Hematopoietic multipotent progenitor cell treated with erythropoietin and hydrocortisone succinate and interleukin-3 and kit ligand, for 6 days (in vitro differentiated cells): ENCODE measurements around the gene TMPRSS7.
A peak's percentile ranks its signal among the peaks of the same experiment; 100 is the strongest.

Experiments used
- DNase-seq: peaks from one replicate; pipeline ENCODE4 v3.0.0-alpha.2; 2015

TMPRSS7 gene

GRCh38 chr3:112034436-112034835, at the start of gene TMPRSS7:
TSS of gene TMPRSS7 (plus strand) at chr3:112034736. CDS start at chr3:112034846, 110 bp downstream.
- no peak for DNase-seq

GRCh38 chr3:111986800-111987199, 47.7 kb upstream of the TMPRSS7 start:
- DNase-seq: no peak

DNA sequence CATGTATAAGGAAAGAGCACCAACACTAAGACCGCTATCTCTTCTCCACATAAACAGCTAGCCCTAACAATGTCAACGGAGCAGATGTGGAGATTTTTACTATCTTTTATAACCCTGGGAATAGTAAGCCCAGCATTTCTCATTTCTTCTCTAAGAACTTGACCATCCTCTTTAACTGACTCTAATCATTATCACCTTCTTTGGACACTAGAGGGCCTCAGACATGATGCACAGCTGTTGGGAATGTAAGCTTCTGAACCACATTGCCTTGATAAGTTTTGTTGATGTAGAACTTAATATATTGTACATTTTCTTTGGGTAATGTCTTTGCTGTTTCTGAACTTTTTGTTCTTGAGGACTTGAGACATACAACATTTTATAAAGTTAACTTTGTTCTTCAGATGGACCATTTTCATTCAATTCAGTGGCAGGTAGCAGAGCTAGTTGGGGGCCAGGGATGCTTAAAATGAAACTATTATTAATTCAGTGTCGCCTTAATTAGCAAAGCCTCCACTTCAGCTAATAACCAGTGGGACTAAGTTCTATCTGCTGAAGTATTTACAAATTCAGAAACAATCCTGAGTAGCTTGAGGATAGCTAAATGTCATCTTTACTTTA, 45.4 kb upstream of the TMPRSS7 start:
- peak; percentile 83 for DNase-seq

DNA sequence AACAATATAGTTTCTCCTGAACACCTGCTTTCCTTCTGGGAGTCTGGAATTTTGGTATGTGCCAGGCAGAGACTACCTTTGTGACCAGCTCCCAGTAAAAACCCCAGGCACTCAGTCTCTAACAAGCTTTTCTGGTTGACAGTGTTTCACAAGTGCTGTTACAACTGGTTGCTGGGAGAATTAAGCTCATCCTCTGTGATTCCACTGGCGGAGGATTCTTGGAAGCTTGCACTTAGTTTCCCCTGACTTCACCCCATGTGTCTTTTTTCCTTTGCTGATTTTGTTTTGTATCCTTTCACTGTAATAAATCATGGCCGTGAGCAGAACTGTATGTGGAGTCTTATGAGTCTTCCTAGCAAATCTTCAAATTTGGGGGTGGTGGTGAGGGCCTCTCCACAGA, 41.5 kb upstream of the TMPRSS7 start:
- no peak for DNase-seq

- DNase-seq: peak; percentile 29
Measured at GRCh38 chr3:111998636-111999483, 35.7 kb upstream of the TMPRSS7 start, which contains the start of gene TAGLN3. TSS of gene TAGLN3 (plus strand) at chr3:111998922. CDS start at chr3:111999423, 501 bp downstream.

- DNase-seq: no peak
Measured at GRCh38 chr3:111999484-112000324, 34.8 kb upstream of the TMPRSS7 start.

- no peak for DNase-seq
Measured at GRCh38 chr3:112000367-112000771, 34.2 kb upstream of the TMPRSS7 start.

- no peak for DNase-seq
Measured at GRCh38 chr3:112000966-112001365, 33.6 kb upstream of the TMPRSS7 start.

DNA sequence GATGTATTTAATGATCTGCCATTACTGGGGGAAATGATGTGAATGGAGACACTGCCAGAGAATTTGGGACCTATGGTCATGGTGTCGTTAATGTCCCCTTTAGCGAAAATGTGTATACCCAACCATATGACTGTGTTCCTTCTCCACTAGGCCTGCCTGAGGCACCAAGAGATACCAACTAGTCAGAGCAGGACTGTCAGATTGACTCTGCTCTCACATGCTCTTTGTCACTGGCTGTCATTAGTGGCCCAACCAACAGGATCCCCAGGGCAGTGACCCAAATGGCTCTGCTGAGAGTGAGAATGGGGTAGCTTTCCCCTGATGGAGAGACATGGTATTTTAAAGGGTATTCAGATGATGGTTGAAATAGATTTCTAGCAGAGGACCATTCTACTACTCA, 33.0 kb upstream of the TMPRSS7 start:
- DNase-seq: no peak

- DNase-seq: no peak
Measured at GRCh38 chr3:112002096-112002971, 32.2 kb upstream of the TMPRSS7 start.

GRCh38 chr3:112003321-112004080, 31.0 kb upstream of the TMPRSS7 start:
- DNase-seq: no peak

GRCh38 chr3:112004187-112004586, 30.3 kb upstream of the TMPRSS7 start:
- DNase-seq: no peak

- DNase-seq: no peak
Measured at GRCh38 chr3:112004669-112005068, 29.9 kb upstream of the TMPRSS7 start.

DNA sequence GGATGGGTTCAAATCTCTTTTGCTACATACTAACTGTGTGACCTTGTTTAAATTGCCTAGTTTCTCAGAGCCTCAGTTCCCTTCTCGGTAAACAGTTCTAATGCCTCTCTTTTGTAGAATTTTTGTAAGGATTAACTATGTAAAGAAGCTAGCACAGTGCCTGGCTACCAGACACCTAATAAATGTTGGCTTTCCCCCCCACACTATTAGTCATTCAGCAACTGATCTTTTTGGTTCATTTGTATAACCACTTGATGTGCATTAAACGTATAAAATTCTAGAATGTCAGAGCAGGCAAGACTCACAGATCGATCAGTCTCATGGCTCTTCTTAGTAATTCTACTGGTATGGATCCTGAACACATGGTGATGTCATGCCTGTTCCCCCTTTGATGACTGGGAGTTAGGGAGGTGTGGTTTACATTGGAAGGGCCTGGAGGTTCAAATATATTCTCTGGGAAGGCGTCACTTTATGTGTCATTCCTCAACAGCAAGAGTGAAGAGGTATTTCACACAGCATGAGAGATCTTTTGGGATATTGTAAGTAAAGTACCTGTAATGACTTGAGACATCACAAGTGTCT, 29.4 kb upstream of the TMPRSS7 start:
- DNase-seq: no peak

- no peak for DNase-seq
Measured at GRCh38 chr3:112007633-112008032, 26.9 kb upstream of the TMPRSS7 start.

GRCh38 chr3:112009670-112010069, 24.9 kb upstream of the TMPRSS7 start:
- no peak for DNase-seq

DNA sequence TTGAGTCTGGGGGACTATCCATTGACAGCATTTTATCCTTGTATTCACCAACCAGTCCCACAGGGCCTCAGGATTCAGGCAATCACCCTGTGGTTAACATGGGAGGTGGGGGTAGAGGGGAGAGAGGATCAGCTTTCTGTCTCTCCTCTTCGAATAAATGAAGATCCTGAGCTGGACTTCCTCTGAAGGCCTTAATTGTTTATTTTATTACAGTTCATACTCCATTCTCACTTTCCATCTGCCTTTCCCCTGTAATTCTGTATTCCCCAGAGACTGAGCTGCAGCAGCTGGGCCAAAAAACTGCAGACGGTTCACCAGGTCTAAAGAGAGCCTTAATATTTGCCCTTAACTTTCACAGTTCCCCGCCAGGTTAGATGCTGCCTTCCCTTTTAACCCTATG, 23.9 kb upstream of the TMPRSS7 start:
- DNase-seq: no peak

- DNase-seq: no peak
Measured at GRCh38 chr3:112011376-112011940, 23.1 kb upstream of the TMPRSS7 start.

- DNase-seq: no peak
Measured at GRCh38 chr3:112012205-112012992, 22.1 kb upstream of the TMPRSS7 start.
